IPS-18a (cell line): ENCODE data around the gene ACSS1.

Experiments
- H3K27ac ChIP-seq: one replicate; pipeline ENCODE4 v1.5.1; 2013; ENCODE audit warnings: low read length
- H3K27me3 ChIP-seq: one replicate; pipeline ENCODE4 v1.6.1; 2013; ENCODE audit warnings: mild to moderate bottlenecking, low read length; ENCODE audit not compliant: control insufficient read depth, insufficient read depth
- H3K36me3 ChIP-seq: one replicate; pipeline ENCODE4 v1.6.1; 2013; ENCODE audit warnings: low read depth, low read length; ENCODE audit not compliant: control insufficient read depth
- H3K4me1 ChIP-seq: one replicate; pipeline ENCODE4 v1.6.1; 2013; ENCODE audit warnings: low read depth, low read length; ENCODE audit not compliant: control insufficient read depth
- H3K4me3 ChIP-seq: one replicate; pipeline ENCODE4 v1.5.1; 2013; ENCODE audit warnings: low read length
- H3K9ac ChIP-seq: one replicate; pipeline ENCODE4 v1.6.1; 2013; ENCODE audit warnings: mild to moderate bottlenecking, low read length, moderate library complexity
- H3K9me3 ChIP-seq: one replicate; pipeline ENCODE4 v1.6.1; 2013; ENCODE audit warnings: low read depth, low read length; ENCODE audit not compliant: control insufficient read depth

ACSS1 gene

GRCh38 chr20:24958506-24959385, 99.2 kb downstream of the ACSS1 start:
- no peak overlapping the region for H3K9ac ChIP-seq
- no peak overlapping the region for H3K4me3 ChIP-seq
- no peaks in the 10 kb centered on the region for H3K4me1 ChIP-seq
- peaks cover 23% of the 10 kb centered on the region for H3K36me3 ChIP-seq
- H3K27ac ChIP-seq: no peak overlapping the region
- no peaks in the 10 kb centered on the region for H3K9me3 ChIP-seq
- H3K27me3 ChIP-seq: no peaks in the 10 kb centered on the region

GRCh38 chr20:24957326-24958016, 100.5 kb downstream of the ACSS1 start:
- no peak overlapping the region for H3K4me3 ChIP-seq
- H3K4me1 ChIP-seq: no peaks in the 10 kb centered on the region
- H3K9me3 ChIP-seq: no peaks in the 10 kb centered on the region
- peaks cover 10% of the 10 kb centered on the region for H3K36me3 ChIP-seq
- no peak overlapping the region for H3K27ac ChIP-seq
- H3K27me3 ChIP-seq: no peaks in the 10 kb centered on the region
- H3K9ac ChIP-seq: no peak overlapping the region
